HepG2 (cell line): Measurements from ENCODE around the gene GPLD1. TPM values are rescaled to one million over a fixed set of nuclear protein-coding genes. Genes with fewer than 3 reads are reported as not detected.

Experiments
- BRD4 ChIP-seq: sonication (generic); formaldehyde crosslinking; IDR thresholded peaks from 2 replicates; pipeline ENCODE4 v1.4.0; 2020; ENCODE audit warnings: missing genetic modification reagents
- CBX1 ChIP-seq: IDR thresholded peaks from one replicate; pipeline ENCODE4 v1.6.1; 2016; ENCODE audit warnings: antibody characterized with exemption, low read depth
- MBD4 ChIP-seq: IDR thresholded peaks from 2 replicates; pipeline ENCODE4 v1.6.1; 2012; ENCODE audit warnings: low read length, inconsistent platforms, borderline replicate concordance
- NCOA1 ChIP-seq: sonication (generic); formaldehyde crosslinking; IDR thresholded peaks from 2 replicates; pipeline ENCODE4 v1.9.0; 2021; ENCODE audit warnings: missing genetic modification reagents
- NR2F6 ChIP-seq, 2 experiments: IDR thresholded peaks; 2 replicates each; pipeline ENCODE4 v1.6.1; 2016; ENCODE audit warnings: antibody characterized with exemption in 1 of 2, mild to moderate bottlenecking in 1 of 2
- ZKSCAN8 ChIP-seq: IDR thresholded peaks from 2 replicates; pipeline ENCODE4 v1.6.1; 2016; ENCODE audit warnings: borderline replicate concordance, missing genetic modification reagents, missing compliant biosample characterization
- ZNF136 ChIP-seq: sonication (generic); formaldehyde crosslinking; IDR thresholded peaks from 2 replicates; pipeline ENCODE4 v1.8.1; 2022; ENCODE audit warnings: low read depth, mild to moderate bottlenecking, moderate library complexity, missing genetic modification reagents
- ZNF225 ChIP-seq: sonication (generic); formaldehyde crosslinking; IDR thresholded peaks from 2 replicates; pipeline ENCODE4 v1.4.0; 2020; ENCODE audit warnings: mild to moderate bottlenecking, missing genetic modification reagents
- ZNF44 ChIP-seq: sonication (generic); formaldehyde crosslinking; IDR thresholded peaks from 2 replicates; pipeline ENCODE4 v1.5.1; 2020; ENCODE audit warnings: mild to moderate bottlenecking, missing genetic modification reagents
- ZNF446 ChIP-seq: sonication (generic); formaldehyde crosslinking; IDR thresholded peaks from 2 replicates; pipeline ENCODE4 v1.5.0; 2020; ENCODE audit warnings: mild to moderate bottlenecking, missing genetic modification reagents
- ZNF556 ChIP-seq: sonication (generic); formaldehyde crosslinking; IDR thresholded peaks from 2 replicates; pipeline ENCODE4 v1.4.0; 2020; ENCODE audit warnings: mild to moderate bottlenecking, missing genetic modification reagents, borderline replicate concordance
- ZNF557 ChIP-seq: sonication (generic); formaldehyde crosslinking; IDR thresholded peaks from 2 replicates; pipeline ENCODE4 v1.4.0; 2020; ENCODE audit warnings: missing genetic modification reagents
- ZNF615 ChIP-seq: sonication (generic); formaldehyde crosslinking; IDR thresholded peaks from 2 replicates; pipeline ENCODE4 v1.5.0; 2020; ENCODE audit warnings: mild to moderate bottlenecking, missing genetic modification reagents, borderline replicate concordance
- ZNF629 ChIP-seq: sonication (generic); formaldehyde crosslinking; conservative IDR thresholded peaks from 2 replicates; pipeline ENCODE4 v1.5.0; 2020; ENCODE audit warnings: missing genetic modification reagents
- ZSCAN21 ChIP-seq: sonication (generic); formaldehyde crosslinking; IDR thresholded peaks from 2 replicates; pipeline ENCODE4 v1.8.0; 2022; ENCODE audit warnings: mild to moderate bottlenecking, missing genetic modification reagents, moderate library complexity, borderline replicate concordance
- polyA plus RNA-seq, 8 experiments: library from polyadenylated mRNA; depleted of rRNA in 3 of 8; stranded (reverse) in 7 of 8; unstranded in 1 of 8; fragments of >200 nt; fragmentation: Illumina TruSeq in 4 of 8; extraction: Trizol in 4 of 8; gene quantifications; 2 replicates each; pipeline versions ENCODE4 v1.2.1 to v1.2.3, GENCODE V29; 2011 to 2016; ENCODE audit warnings: low read depth in 4 of 8, missing spikeins in 1 of 8, mixed read lengths in 1 of 8; ENCODE audit not compliant: insufficient read depth in 1 of 8
- total RNA-seq, 5 experiments: library from RNA; depleted of rRNA; stranded (reverse); fragments of >200 nt; fragmentation: Illumina TruSeq; extraction: Trizol; gene quantifications; 2 replicates each; pipeline ENCODE4 v1.2.3, GENCODE V29; 2016; ENCODE audit warnings: low read depth in 1 of 5
- TF ChIP-seq, protein P1 (sequence below): conservative IDR thresholded peaks from 2 replicates; pipeline ENCODE4 v1.6.1; 2018; ENCODE audit warnings: missing genetic modification reagents
- TF ChIP-seq, protein P2 (sequence below): IDR thresholded peaks from 2 replicates; pipeline ENCODE4 v1.6.1; 2016; ENCODE audit warnings: low read depth, missing genetic modification reagents, missing compliant biosample characterization
- TF ChIP-seq, protein P3 (sequence below): sonication (generic); formaldehyde crosslinking; IDR thresholded peaks from 2 replicates; pipeline ENCODE4 v1.4.0; 2020; ENCODE audit warnings: missing genetic modification reagents
- TF ChIP-seq, protein P4 (sequence below): sonication (generic); formaldehyde crosslinking; conservative IDR thresholded peaks from 2 replicates; pipeline ENCODE4 v1.4.0; 2020; ENCODE audit warnings: missing genetic modification reagents

The GPLD1 gene
- total and polyA plus RNA-seq, 2 of the 13 experiments (the other 11 are each of a cell fraction or from before 2014, with no cell fraction given): 6.2 to 7.6 TPM

DNA sequence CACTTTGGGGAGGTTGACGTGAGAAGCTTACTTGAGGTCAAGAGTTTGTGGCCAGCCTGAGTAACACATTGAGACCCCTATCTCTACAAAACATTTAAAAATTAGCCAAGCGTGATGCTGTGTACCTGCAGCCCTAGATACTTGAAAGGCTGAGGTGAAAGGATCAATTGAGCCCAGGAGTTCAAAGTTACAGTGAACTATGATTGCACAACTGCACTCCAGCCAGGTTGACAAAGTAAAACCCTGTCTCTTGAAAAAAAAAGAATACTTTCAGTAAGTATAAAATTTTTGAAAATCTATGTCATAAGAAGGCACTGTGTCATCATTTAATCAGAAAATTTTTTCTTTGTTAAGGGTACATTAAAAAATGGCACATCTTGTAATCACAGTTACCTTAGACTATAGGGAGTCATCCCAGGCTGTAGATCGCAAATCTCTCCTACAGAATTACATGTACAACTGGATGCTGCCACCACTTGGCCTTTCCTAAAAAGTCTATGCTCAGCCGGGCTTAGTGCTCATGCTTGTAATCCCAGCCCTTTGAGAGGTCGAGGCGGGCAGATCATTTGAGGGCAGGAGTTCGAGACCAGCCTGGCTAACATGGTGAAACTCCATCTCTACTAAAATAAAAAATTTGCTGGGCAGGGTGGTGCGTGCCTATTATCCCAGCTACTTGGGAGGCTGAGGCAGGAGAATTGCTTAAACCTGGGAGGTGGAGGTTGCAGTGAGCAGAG lies 103.7 kb downstream of the GPLD1 start (continued):
- TF ChIP-seq NR2F6 (IDR thresholded peaks at IDR 0.05) (peak; percentile 96), NR2F6 (CRISPR knock-in tag; IDR thresholded peaks at IDR 0.05) (peak; percentile 94), ZNF615 (CRISPR knock-in tag) (peak; percentile 88), NCOA1 (CRISPR knock-in tag) (peak; percentile 89), ZNF556 (CRISPR knock-in tag) (peak; percentile 84; the same call in 1 of the 2 replicates), ZNF44 (no peak), ZNF629 (CRISPR knock-in tag) (peak; percentile 56), ZKSCAN8 (CRISPR knock-in tag) (peak; percentile 76; the same call in 1 of the 2 replicates), MBD4 (peak; percentile 92; the same call in 1 of the 2 replicates), BRD4 (no peak; the same call in 1 of the 2 replicates), ZNF225 (no peak), ZNF557 (CRISPR knock-in tag) (no peak), ZNF136 (CRISPR knock-in tag) (peak; percentile 81; the same call in 1 of the 2 replicates), CBX1 (peak; percentile 81), ZNF446 (CRISPR knock-in tag) (no peak), ZSCAN21 (CRISPR knock-in tag) (peak; percentile 15; the same call in 1 of the 2 replicates)
- TF ChIP-seq, protein P1, sequence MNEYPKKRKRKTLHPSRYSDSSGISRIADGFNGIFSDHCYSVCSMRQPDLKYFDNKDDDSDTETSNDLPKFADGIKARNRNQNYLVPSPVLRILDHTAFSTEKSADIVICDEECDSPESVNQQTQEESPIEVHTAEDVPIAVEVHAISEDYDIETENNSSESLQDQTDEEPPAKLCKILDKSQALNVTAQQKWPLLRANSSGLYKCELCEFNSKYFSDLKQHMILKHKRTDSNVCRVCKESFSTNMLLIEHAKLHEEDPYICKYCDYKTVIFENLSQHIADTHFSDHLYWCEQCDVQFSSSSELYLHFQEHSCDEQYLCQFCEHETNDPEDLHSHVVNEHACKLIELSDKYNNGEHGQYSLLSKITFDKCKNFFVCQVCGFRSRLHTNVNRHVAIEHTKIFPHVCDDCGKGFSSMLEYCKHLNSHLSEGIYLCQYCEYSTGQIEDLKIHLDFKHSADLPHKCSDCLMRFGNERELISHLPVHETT (CRISPR knock-in tag): 0 out of 2 replicates have a peak, but pooled peaks have one; percentile 74
- TF ChIP-seq, protein P2, sequence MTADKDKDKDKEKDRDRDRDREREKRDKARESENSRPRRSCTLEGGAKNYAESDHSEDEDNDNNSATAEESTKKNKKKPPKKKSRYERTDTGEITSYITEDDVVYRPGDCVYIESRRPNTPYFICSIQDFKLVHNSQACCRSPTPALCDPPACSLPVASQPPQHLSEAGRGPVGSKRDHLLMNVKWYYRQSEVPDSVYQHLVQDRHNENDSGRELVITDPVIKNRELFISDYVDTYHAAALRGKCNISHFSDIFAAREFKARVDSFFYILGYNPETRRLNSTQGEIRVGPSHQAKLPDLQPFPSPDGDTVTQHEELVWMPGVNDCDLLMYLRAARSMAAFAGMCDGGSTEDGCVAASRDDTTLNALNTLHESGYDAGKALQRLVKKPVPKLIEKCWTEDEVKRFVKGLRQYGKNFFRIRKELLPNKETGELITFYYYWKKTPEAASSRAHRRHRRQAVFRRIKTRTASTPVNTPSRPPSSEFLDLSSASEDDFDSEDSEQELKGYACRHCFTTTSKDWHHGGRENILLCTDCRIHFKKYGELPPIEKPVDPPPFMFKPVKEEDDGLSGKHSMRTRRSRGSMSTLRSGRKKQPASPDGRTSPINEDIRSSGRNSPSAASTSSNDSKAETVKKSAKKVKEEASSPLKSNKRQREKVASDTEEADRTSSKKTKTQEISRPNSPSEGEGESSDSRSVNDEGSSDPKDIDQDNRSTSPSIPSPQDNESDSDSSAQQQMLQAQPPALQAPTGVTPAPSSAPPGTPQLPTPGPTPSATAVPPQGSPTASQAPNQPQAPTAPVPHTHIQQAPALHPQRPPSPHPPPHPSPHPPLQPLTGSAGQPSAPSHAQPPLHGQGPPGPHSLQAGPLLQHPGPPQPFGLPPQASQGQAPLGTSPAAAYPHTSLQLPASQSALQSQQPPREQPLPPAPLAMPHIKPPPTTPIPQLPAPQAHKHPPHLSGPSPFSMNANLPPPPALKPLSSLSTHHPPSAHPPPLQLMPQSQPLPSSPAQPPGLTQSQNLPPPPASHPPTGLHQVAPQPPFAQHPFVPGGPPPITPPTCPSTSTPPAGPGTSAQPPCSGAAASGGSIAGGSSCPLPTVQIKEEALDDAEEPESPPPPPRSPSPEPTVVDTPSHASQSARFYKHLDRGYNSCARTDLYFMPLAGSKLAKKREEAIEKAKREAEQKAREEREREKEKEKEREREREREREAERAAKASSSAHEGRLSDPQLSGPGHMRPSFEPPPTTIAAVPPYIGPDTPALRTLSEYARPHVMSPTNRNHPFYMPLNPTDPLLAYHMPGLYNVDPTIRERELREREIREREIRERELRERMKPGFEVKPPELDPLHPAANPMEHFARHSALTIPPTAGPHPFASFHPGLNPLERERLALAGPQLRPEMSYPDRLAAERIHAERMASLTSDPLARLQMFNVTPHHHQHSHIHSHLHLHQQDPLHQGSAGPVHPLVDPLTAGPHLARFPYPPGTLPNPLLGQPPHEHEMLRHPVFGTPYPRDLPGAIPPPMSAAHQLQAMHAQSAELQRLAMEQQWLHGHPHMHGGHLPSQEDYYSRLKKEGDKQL (CRISPR knock-in tag): peak; percentile 92
- TF ChIP-seq, protein P3, sequence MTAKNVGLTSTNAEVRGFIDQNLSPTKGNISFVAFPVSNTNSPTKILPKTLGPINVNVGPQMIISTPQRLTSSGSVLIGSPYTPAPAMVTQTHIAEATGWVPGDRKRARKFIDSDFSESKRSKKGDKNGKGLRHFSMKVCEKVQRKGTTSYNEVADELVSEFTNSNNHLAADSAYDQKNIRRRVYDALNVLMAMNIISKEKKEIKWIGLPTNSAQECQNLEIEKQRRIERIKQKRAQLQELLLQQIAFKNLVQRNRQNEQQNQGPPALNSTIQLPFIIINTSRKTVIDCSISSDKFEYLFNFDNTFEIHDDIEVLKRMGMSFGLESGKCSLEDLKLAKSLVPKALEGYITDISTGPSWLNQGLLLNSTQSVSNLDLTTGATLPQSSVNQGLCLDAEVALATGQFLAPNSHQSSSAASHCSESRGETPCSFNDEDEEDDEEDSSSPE (CRISPR knock-in tag): 0 out of 2 replicates have a peak, but pooled peaks have one; percentile 25
- TF ChIP-seq, protein P4, sequence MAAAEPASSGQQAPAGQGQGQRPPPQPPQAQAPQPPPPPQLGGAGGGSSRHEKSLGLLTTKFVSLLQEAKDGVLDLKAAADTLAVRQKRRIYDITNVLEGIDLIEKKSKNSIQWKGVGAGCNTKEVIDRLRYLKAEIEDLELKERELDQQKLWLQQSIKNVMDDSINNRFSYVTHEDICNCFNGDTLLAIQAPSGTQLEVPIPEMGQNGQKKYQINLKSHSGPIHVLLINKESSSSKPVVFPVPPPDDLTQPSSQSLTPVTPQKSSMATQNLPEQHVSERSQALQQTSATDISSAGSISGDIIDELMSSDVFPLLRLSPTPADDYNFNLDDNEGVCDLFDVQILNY (CRISPR knock-in tag): no peak
